Upper lobe of right lung (tissue), 1 donor: ENCODE measurements around the gene METAP1. TPM values are rescaled to one million over a fixed set of nuclear protein-coding genes. Genes with fewer than 3 reads are reported as not detected.
"Not testable (repeated sequence)": the region's sequence is repeated elsewhere in the genome, so short reads cannot be mapped to it uniquely, and the experiment has no call there.

Experiments used
- ATAC-seq: fragments of 200-7000 bp; cut with Tn5 transposase; one replicate; pipeline ENCODE4 v1.9.1; 2020; ENCODE audit warnings: mild to moderate bottlenecking, moderate library complexity
- DNase-seq: peaks from one replicate; pipeline ENCODE4 v3.0.0-alpha.2; 2020
- H3K27ac ChIP-seq: fragments of 200-600 bp; one replicate; pipeline ENCODE4 v1.8.0; 2022
- H3K27me3 ChIP-seq: fragments of 200-600 bp; one replicate; pipeline ENCODE4 v1.8.0; 2022; ENCODE audit warnings: mild to moderate bottlenecking
- H3K36me3 ChIP-seq: fragments of 200-600 bp; one replicate; pipeline ENCODE4 v1.8.0; 2022
- H3K4me1 ChIP-seq: fragments of 200-600 bp; one replicate; pipeline ENCODE4 v1.8.0; 2022
- H3K4me3 ChIP-seq: fragments of 200-600 bp; one replicate; pipeline ENCODE4 v1.8.0; 2022; ENCODE audit warnings: mild to moderate bottlenecking
- H3K9me3 ChIP-seq: fragments of 200-600 bp; one replicate; pipeline ENCODE4 v1.8.0; 2022
- CTCF ChIP-seq: fragments of 200-600 bp; IDR thresholded peaks from one replicate; pipeline ENCODE4 v1.8.0; 2022; ENCODE audit warnings: antibody characterized with exemption
- intact Hi-C: fragments of 100-400 bp; cut with DNase I; formaldehyde crosslinking; loops from one replicate; pipeline ENCODE4 v1.11.0; 2022
- microRNA-seq: library from miRNA; unstranded; fragments of <30 nt; microRNA quantifications from one replicate; pipeline ENCODE4 v1.2.0, GENCODE V29; 2020; ENCODE audit warnings: borderline microRNAs expressed
- total RNA-seq: library from RNA; stranded (reverse); fragmentation: NEBNext Ultra II Directional; extraction: Animal tissue kit (Norgen Biotek cat#: 25700); gene quantifications from one replicate; pipeline ENCODE4 v1.2.1, GENCODE V29; 2021
- donor health status: DM: no; HTN: yes; CAD: no; lungs with severe emphysema.

Gene METAP1
- total RNA-seq, 1 donor from 2014 or later, result 30.4 TPM

GRCh38 chr4:99104153-99104552 is 108.6 kb downstream of the METAP1 start:
- TF ChIP-seq CTCF, result no peak
- Histone ChIP-seq H3K9me3 (no peaks in the 10 kb centered on the region), H3K36me3 (no peaks in the 10 kb centered on the region), H3K4me1 (no peaks in the 10 kb centered on the region), H3K27ac (no peak overlapping the region), H3K27me3 (no peaks in the 10 kb centered on the region), H3K4me3 (no peak overlapping the region)
- intact Hi-C loops, result no loop called here
- DNase-seq, result no peak
- no peak for ATAC-seq

- intact Hi-C loops, ATAC-seq: not testable (repeated sequence)
These were observed 113.8 kb downstream of the METAP1 start for GRCh38 chr4:99109286-99109685.

More at GRCh38 chr4:99109286-99109685, 113.8 kb downstream of the METAP1 start:
- H3K4me3 ChIP-seq, H3K27ac ChIP-seq, H3K36me3 ChIP-seq, DNase-seq, H3K27me3 ChIP-seq, H3K4me1 ChIP-seq, H3K9me3 ChIP-seq: not testable (repeated sequence)

Small RNAs within 50 kb of the gene (microRNA-seq; reads per million reads assigned to microRNA genes)
- 0.99 reads per million for gene MIR3684

Other genes starting within 250 kb of the METAP1 start
- gene EIF4E, start 66.6 kb upstream of the METAP1 start, total RNA-seq, result 58.6 TPM
- 166 TPM for gene ADH5, start 93.1 kb downstream of the METAP1 start, total RNA-seq
- gene ADH4, start 148.6 kb downstream of the METAP1 start, total RNA-seq, result 0.38 TPM
- gene ADH6, start 223.5 kb downstream of the METAP1 start, total RNA-seq, result 0.61 TPM